Measurements from ENCODE around the gene IRF7.

- TF ChIP-seq CTCF (IDR thresholded peaks at IDR 0.05) = no peak
- no peak for TF ChIP-seq POLR2A (IDR thresholded peaks at IDR 0.05)
- no peak for TF ChIP-seq EP300 (IDR thresholded peaks at IDR 0.05)
These were observed 42.5 kb downstream of the IRF7 start for GRCh38 chr11:573146-573759.

Data from ovary (tissue), 3 donors.